ENCODE data around the gene ZBP1. TPM values are rescaled to one million over a fixed set of nuclear protein-coding genes. Genes with fewer than 3 reads are reported as not detected.

ZBP1 gene
- total RNA-seq, 2 experiments from 2014 or later: 10.2 to 11.7 TPM

DNA sequence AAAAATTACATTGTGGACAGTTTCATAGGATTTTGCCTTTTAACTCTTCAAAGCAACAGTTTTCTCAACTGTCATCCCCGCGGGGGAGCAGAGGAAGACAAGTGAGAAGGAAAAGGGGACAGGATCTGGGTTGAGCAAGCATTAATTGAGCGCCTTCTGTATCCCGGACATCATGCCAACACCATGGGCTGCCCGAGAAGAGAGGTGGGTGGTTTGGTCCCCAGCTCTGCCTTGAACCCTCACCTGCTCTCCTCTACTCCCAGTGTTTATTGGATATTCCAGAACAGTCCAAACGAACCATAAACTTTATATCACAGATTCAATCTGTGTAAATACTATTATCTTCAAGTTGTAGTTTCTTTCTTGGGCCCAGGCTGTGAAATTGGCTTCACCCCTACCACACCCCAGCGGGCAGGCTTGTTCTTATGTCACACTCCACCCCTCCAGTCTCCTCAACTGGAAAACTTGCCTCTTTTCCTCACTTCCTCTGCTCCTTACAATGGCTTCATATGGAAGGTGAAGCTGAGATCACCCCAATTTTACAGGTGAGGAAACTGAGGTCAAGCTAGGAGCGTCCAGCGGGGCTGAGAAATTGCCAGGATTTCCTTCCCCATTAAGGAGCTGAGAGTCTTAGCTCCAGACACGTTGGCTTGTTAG, 53.3 kb downstream of the ZBP1 start:
- ChIA-PET POLR2A (no interaction called here), CTCF (no interaction called here)
- H3K4me3 Mint-ChIP-seq: no peak overlapping the region
- H3K4me1 Mint-ChIP-seq (ENCODE audit: low read depth): no peaks in the 10 kb centered on the region
- H3K27me3 Mint-ChIP-seq (ENCODE audit: low read depth): peaks cover 12% of the 10 kb centered on the region
- ATAC-seq (no peak), DNase-seq (no peak)
- no peaks in the 10 kb centered on the region for H3K9me3 Mint-ChIP-seq (ENCODE audit: insufficient read depth)
- H3K36me3 Mint-ChIP-seq (ENCODE audit: low read depth): no peaks in the 10 kb centered on the region
- H3K27ac Mint-ChIP-seq: no peak overlapping the region

DNA sequence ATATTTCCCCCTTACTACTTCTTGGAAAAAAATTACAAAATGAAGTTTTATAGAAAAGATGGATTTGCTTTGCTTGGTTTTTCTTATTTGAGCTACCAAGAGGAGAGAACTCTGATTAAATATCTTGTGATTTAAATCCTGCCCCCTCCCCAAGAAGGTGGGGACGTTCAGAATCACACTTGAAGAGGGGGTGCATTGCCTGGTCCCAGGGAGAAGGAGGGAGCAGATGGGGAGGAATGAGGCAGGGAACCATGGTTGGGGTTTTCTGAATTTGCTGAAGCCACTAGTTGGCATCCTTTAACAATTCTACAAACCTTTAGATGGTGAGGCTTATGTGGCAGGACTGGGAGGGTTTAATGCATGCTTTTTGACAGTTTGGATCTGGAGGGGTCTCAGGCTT, 53.8 kb downstream of the ZBP1 start:
- ATAC-seq (no peak), DNase-seq (no peak)
- POLR2A ChIA-PET: no interaction called here
- Mint-ChIP-seq H3K36me3 (ENCODE audit: low read depth) (no peaks in the 10 kb centered on the region), H3K27me3 (ENCODE audit: low read depth) (peaks cover 12% of the 10 kb centered on the region), H3K4me1 (ENCODE audit: low read depth) (no peaks in the 10 kb centered on the region), H3K4me3 (no peak overlapping the region), H3K27ac (no peak overlapping the region), H3K9me3 (ENCODE audit: insufficient read depth) (no peaks in the 10 kb centered on the region)
- CTCF ChIA-PET: no interaction called here

- H3K36me3 Mint-ChIP-seq (ENCODE audit: low read depth): no peaks in the 10 kb centered on the region
- DNase-seq: no peak
- CTCF ChIA-PET: no interaction called here
Measured at GRCh38 chr20:57564951-57565642, 55.1 kb downstream of the ZBP1 start.

DNA sequence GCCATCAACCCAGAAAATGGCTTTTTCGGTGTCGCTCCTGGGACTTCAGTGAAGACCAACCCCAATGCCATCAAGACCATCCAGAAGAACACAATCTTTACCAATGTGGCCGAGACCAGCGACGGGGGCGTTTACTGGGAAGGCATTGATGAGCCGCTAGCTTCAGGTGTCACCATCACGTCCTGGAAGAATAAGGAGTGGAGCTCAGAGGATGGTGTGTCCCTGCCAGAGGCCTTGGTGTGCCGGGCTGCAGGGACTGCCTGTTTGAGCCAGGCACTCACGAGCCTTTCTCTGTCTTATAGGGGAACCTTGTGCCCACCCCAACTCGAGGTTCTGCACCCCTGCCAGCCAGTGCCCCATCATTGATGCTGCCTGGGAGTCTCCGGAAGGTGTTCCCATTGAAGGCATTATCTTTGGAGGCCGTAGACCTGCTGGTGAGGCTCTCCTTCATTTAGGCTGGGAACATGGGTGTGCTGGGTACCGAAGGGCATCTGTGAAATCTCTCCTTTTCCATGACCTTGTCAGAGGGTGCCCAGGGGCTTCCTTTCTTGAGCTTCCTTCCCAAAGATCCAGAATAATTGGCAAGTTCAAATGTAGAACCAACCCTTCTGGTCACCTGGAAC, 55.9 kb downstream of the ZBP1 start:
- ATAC-seq (no peak), DNase-seq (no peak)
- Mint-ChIP-seq H3K36me3 (ENCODE audit: low read depth) (no peaks in the 10 kb centered on the region), H3K4me3 (no peak overlapping the region), H3K4me1 (ENCODE audit: low read depth) (no peaks in the 10 kb centered on the region), H3K27me3 (ENCODE audit: low read depth) (peaks cover 12% of the 10 kb centered on the region), H3K9me3 (ENCODE audit: insufficient read depth) (no peaks in the 10 kb centered on the region), H3K27ac (no peak overlapping the region)
- POLR2A ChIA-PET: interaction anchor here (0.6 kb wide), 1 partner anchor 100 kb away, joined by 3 read pairs; no protein-coding TSS in a partner anchor
- CTCF ChIA-PET: no interaction called here

More at GRCh38 chr20:57564951-57565642, 55.1 kb downstream of the ZBP1 start:
- no peaks in the 10 kb centered on the region for H3K4me1 Mint-ChIP-seq (ENCODE audit: low read depth)
- no peaks in the 10 kb centered on the region for H3K9me3 Mint-ChIP-seq (ENCODE audit: insufficient read depth)
- no peak for ATAC-seq
- POLR2A ChIA-PET: no interaction called here
- peaks cover 12% of the 10 kb centered on the region for H3K27me3 Mint-ChIP-seq (ENCODE audit: low read depth)
- H3K4me3 Mint-ChIP-seq: no peak overlapping the region
- no peak overlapping the region for H3K27ac Mint-ChIP-seq

DNA sequence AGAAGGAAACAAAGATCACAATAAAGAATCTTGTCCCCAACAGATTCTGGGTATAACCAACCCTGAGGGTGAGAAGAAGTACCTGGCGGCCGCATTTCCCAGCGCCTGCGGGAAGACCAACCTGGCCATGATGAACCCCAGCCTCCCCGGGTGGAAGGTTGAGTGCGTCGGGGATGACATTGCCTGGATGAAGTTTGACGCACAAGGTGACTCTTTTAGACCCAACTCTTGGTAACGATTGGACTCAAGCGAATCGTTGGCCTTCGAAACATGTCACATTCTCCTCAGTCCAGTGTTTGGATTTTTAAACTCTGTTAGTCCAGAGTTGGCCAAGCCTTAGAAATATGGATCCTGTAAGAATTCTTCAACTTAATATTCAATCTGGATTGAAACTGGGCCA, 56.7 kb downstream of the ZBP1 start:
- H3K9me3 Mint-ChIP-seq (ENCODE audit: insufficient read depth): no peaks in the 10 kb centered on the region
- POLR2A ChIA-PET: no interaction called here
- DNase-seq (no peak), ATAC-seq (no peak)
- no peak overlapping the region for H3K4me3 Mint-ChIP-seq
- H3K27ac Mint-ChIP-seq: no peak overlapping the region
- H3K4me1 Mint-ChIP-seq (ENCODE audit: low read depth): no peaks in the 10 kb centered on the region
- CTCF ChIA-PET: no interaction called here
- H3K36me3 Mint-ChIP-seq (ENCODE audit: low read depth): no peaks in the 10 kb centered on the region
- H3K27me3 Mint-ChIP-seq (ENCODE audit: low read depth): peaks cover 7% of the 10 kb centered on the region

GRCh38 chr20:57562541-57563465, 57.4 kb downstream of the ZBP1 start:
- ChIA-PET POLR2A (no interaction called here), CTCF (no interaction called here)
- Mint-ChIP-seq H3K27me3 (ENCODE audit: low read depth) (peaks cover 7% of the 10 kb centered on the region), H3K4me1 (ENCODE audit: low read depth) (no peaks in the 10 kb centered on the region), H3K27ac (no peak overlapping the region), H3K4me3 (no peak overlapping the region), H3K9me3 (ENCODE audit: insufficient read depth) (no peaks in the 10 kb centered on the region), H3K36me3 (ENCODE audit: low read depth) (no peaks in the 10 kb centered on the region)
- DNase-seq (no peak), ATAC-seq (no peak)

GRCh38 chr20:57561356-57562279, 58.6 kb downstream of the ZBP1 start:
- DNase-seq: no peak
- Mint-ChIP-seq H3K27me3 (ENCODE audit: low read depth) (peaks cover 3% of the 10 kb centered on the region), H3K4me3 (no peak overlapping the region), H3K9me3 (ENCODE audit: insufficient read depth) (no peaks in the 10 kb centered on the region), H3K4me1 (ENCODE audit: low read depth) (no peaks in the 10 kb centered on the region), H3K27ac (no peak overlapping the region), H3K36me3 (ENCODE audit: low read depth) (no peaks in the 10 kb centered on the region)
- CTCF ChIA-PET: no interaction called here
- ATAC-seq: no peak
- POLR2A ChIA-PET: no interaction called here

DNA sequence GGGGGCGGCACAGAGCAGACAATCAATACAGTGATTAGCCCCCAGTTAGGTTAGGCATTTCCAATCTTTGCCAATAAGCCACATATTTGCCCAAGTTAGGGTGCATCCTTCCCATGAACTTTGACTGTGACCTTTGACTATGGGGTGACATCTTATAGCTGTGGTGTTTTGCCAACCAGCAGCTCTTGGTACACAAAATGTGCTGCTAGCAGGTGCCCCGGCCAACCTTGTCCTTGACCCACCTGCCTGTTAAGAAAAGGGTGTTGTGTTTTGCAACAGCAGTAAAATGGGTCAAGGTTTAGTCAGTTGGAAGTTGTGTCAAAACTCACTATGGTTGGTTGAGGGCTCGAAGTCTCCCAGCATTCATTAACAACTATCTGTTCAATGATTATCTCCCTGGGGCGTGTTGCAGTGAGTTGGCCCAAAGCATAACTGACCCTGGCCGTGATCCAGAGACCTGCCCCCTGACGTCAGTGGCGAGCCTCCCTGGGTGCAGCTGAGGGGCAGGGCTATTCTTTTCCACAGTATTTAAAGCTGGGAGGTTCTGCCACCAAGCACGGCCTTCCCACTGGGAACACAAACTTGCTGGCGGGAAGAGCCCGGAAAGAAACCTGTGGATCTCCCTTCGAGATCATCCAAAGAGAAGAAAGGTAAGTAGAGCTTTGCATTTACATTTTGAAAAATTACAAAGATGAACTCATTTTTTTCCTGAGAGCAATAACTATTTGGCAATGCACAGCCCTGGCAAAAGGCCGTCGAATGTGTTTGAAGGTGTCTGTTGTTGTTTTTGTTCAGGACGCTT, 59.5 kb downstream of the ZBP1 start, which contains the start of gene PCK1:
Gene PCK1 (plus strand): TSS at position 557 of the 802 bp plus-strand sequence. CDS start 302 bp downstream, outside the sequence.
- H3K27ac Mint-ChIP-seq: no peak within 1 kb of the TSS
- no peak for ATAC-seq
- ChIA-PET CTCF (no interaction called here), POLR2A (no interaction called here)
- no peak within 1 kb of the TSS for H3K4me3 Mint-ChIP-seq
- H3K9me3 Mint-ChIP-seq (ENCODE audit: insufficient read depth): no peaks in the 10 kb centered on the region
- no peaks in the 10 kb centered on the region for H3K4me1 Mint-ChIP-seq (ENCODE audit: low read depth)
- no peaks in the 10 kb centered on the region for H3K36me3 Mint-ChIP-seq (ENCODE audit: low read depth)
- no peaks in the 10 kb centered on the region for H3K27me3 Mint-ChIP-seq (ENCODE audit: low read depth)
- no peak for DNase-seq

DNA sequence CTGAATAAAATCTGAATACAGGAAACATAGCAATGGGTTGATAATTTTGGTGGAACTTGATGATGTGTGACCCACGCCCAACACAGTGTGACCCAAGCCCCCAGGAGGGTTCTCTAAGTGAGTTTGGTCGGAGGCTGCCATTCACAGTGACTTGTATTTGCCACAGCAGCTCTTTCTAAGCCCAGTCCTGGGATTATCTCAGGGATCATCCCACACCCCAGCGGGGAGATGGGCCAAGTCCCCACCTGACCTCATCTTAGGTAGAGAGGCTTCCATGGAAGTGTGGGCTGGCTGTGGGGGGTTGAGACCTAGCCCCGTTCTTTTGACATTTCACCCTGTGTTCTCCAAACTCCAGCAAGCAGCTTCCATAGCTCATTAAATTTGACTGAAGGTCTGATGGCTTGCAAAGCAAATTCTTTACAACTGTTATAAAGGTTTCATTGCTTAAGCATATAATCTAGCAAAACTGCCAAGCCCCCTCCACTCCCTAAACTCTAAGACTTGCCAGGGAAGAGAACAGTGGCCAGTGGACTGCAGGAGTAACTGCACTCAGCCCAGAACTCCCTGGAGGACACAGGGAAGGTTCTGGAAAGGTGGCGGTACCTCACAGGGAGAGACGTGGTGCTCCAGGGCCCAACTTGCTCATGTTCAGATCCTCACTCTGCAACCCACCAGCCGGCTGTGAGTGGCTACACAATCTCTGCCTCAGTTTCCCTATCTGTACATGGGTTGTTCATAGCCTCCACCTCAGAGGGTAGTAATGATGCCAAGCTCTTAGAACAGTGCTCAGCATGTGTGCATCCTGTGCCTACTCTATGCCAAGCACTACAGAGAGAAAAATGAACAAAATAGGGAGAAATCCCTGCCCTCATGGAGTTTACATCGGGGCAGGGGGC, 60.3 kb downstream of the ZBP1 start:
- ATAC-seq: no peak
- Mint-ChIP-seq H3K36me3 (ENCODE audit: low read depth) (no peaks in the 10 kb centered on the region), H3K27me3 (ENCODE audit: low read depth) (no peaks in the 10 kb centered on the region), H3K9me3 (ENCODE audit: insufficient read depth) (no peaks in the 10 kb centered on the region), H3K27ac (no peak overlapping the region), H3K4me1 (ENCODE audit: low read depth) (no peaks in the 10 kb centered on the region), H3K4me3 (no peak overlapping the region)
- POLR2A ChIA-PET: no interaction called here
- DNase-seq: no peak
- CTCF ChIA-PET: no interaction called here

DNA sequence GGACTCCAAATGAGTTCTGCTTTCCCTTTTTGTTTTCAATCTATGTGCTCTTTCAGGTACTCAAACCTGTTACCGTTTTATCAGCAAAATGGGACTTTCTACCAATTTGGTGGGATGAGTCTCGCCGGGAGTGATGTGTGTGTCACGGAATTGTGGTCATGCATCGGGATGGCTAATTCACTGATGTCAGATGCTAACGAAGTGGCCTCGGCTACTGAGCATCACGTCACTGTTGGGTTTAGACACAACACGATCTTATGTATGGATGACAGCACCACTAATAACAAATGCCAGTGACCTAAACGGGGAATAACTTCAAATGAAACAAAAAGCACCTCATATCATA, 61.0 kb downstream of the ZBP1 start:
- ChIA-PET CTCF (no interaction called here), POLR2A (no interaction called here)
- Mint-ChIP-seq H3K36me3 (ENCODE audit: low read depth) (no peaks in the 10 kb centered on the region), H3K27ac (no peak overlapping the region), H3K4me3 (no peak overlapping the region), H3K27me3 (ENCODE audit: low read depth) (peaks cover under 1% of the 10 kb centered on the region), H3K9me3 (ENCODE audit: insufficient read depth) (no peaks in the 10 kb centered on the region), H3K4me1 (ENCODE audit: low read depth) (no peaks in the 10 kb centered on the region)
- DNase-seq: no peak
- no peak for ATAC-seq
